NCI-H2107 treated with DMSO at 0.1 percent for 48 hours (cell line): Measurements from ENCODE around the gene PIGU.
"Not testable (repeated sequence)": the region's sequence is repeated elsewhere in the genome, so short reads cannot be mapped to it uniquely, and the experiment has no call there.

Experiments
- DNase-seq: peaks from one replicate; lab custom pipeline; 2025; ENCODE audit not compliant: unreplicated experiment; lab: John Stamatoyannopoulos, UW

The PIGU gene

GRCh38 chr20:34516247-34517113 is 160.4 kb downstream of the PIGU start, which contains the start of gene DYNLRB1:
Gene DYNLRB1 (plus strand): TSS chr20:34516422. CDS start chr20:34516459, 37 bp downstream.
- DNase-seq: peak; percentile 52

GRCh38 chr20:34515484-34516246 is 161.2 kb downstream of the PIGU start:
- peak; percentile 55 for DNase-seq

- no peak for DNase-seq
These were observed 161.9 kb downstream of the PIGU start for GRCh38 chr20:34514897-34515483.

- DNase-seq: not testable (repeated sequence)
These were observed 162.9 kb downstream of the PIGU start for GRCh38 chr20:34514034-34514433.

GRCh38 chr20:34512955-34513419 is 163.9 kb downstream of the PIGU start:
- DNase-seq: no peak

- no peak for DNase-seq
These were observed 164.5 kb downstream of the PIGU start for GRCh38 chr20:34512266-34512954.

- DNase-seq: no peak
These were observed 165.0 kb downstream of the PIGU start for GRCh38 chr20:34511891-34512265.

- DNase-seq: no peak
These were observed 166.3 kb downstream of the PIGU start for GRCh38 chr20:34510575-34510974.
